WERI-Rb-1 (cell line): ENCODE measurements around the gene ARTN.

Experiments
- DNase-seq: peaks from one replicate; pipeline ENCODE4 v3.0.0-alpha.2; 2020
- H3K27ac ChIP-seq: fragments of 250-450 bp; sonication (Bioruptor Pico); 2 replicates; pipeline ENCODE4 v1.5.1; 2020; ENCODE audit warnings: mild to moderate bottlenecking, moderate library complexity
- H3K27me3 ChIP-seq: fragments of 250-450 bp; sonication (Bioruptor Pico); 2 replicates; pipeline ENCODE4 v1.5.1; 2021; ENCODE audit warnings: mild to moderate bottlenecking, low read depth, moderate library complexity; ENCODE audit not compliant: insufficient read depth, severe bottlenecking
- H3K36me3 ChIP-seq: fragments of 250-450 bp; sonication (Bioruptor Pico); 2 replicates; pipeline ENCODE4 v1.5.1; 2020; ENCODE audit warnings: mild to moderate bottlenecking, moderate library complexity
- H3K4me3 ChIP-seq: 2 replicates; pipeline ENCODE4 v1.5.1; 2011; ENCODE audit warnings: low read depth, mild to moderate bottlenecking, control low read depth, low read length
- H3K9me3 ChIP-seq: fragments of 250-450 bp; sonication (Bioruptor Pico); 2 replicates; pipeline ENCODE4 v1.5.1; 2021; ENCODE audit warnings: mild to moderate bottlenecking, moderate library complexity; ENCODE audit not compliant: severe bottlenecking
- TF ChIP-seq, protein P1 (sequence below): IDR thresholded peaks from 2 replicates; pipeline ENCODE4 v1.5.1; 2011; ENCODE audit warnings: low read depth, mild to moderate bottlenecking, control low read depth, inconsistent platforms, low read length

ARTN gene

DNA sequence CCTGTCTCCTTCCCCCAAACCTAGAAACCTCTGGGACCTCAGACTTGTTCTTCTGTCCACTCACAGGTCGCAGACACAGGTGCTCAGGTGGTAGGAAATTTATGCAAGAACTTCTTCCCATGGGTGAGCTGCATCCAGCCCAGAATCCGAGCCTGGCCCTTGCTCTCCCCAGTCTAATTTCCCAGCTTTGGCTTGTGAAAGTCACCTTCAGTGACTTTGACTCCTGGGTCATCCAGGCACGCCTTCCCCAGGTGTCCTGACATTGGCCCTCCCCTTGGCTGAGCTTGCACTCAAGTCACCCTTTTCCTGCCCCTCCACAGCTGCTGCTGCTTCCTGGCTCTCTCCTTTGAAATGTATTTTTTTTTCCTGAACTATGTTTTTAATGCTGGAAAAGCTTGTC, 19.8 kb downstream of the ARTN start:
- peak; percentile 38 for DNase-seq
- Histone ChIP-seq H3K27me3 (no peaks in the 10 kb centered on the region), H3K4me3 (peak overlapping the region; percentile 29), H3K9me3 (no peaks in the 10 kb centered on the region), H3K36me3 (peaks cover 39% of the 10 kb centered on the region), H3K27ac (peak overlapping the region; percentile 79)
- TF ChIP-seq, protein P1, sequence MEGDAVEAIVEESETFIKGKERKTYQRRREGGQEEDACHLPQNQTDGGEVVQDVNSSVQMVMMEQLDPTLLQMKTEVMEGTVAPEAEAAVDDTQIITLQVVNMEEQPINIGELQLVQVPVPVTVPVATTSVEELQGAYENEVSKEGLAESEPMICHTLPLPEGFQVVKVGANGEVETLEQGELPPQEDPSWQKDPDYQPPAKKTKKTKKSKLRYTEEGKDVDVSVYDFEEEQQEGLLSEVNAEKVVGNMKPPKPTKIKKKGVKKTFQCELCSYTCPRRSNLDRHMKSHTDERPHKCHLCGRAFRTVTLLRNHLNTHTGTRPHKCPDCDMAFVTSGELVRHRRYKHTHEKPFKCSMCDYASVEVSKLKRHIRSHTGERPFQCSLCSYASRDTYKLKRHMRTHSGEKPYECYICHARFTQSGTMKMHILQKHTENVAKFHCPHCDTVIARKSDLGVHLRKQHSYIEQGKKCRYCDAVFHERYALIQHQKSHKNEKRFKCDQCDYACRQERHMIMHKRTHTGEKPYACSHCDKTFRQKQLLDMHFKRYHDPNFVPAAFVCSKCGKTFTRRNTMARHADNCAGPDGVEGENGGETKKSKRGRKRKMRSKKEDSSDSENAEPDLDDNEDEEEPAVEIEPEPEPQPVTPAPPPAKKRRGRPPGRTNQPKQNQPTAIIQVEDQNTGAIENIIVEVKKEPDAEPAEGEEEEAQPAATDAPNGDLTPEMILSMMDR: no peak

DNA sequence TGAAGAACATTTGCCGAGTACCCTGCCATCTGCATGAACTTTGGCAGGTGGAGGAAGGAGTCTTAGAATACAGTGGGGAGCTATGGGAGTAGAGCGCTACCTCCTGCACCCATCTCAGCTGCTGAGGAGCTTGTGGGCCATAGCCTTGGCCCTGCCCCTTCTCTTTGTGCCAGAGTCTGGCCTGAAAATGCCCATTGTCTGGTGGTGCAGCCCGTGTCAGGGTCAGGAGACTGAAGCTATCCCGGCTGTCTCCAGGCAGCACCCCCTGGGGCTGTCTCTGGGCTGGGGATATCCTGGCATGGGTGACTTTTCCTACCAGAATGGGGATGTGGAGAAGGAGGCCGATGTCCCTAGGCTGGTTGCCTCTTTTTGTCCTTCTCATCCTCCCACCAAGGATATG, 20.4 kb downstream of the ARTN start:
- TF ChIP-seq, protein P1: no peak
- DNase-seq: no peak
- H3K9me3 ChIP-seq: no peaks in the 10 kb centered on the region
- H3K27ac ChIP-seq: peak overlapping the region; percentile 79
- peaks cover 46% of the 10 kb centered on the region for H3K36me3 ChIP-seq
- H3K27me3 ChIP-seq: no peaks in the 10 kb centered on the region
- no peak overlapping the region for H3K4me3 ChIP-seq

DNA sequence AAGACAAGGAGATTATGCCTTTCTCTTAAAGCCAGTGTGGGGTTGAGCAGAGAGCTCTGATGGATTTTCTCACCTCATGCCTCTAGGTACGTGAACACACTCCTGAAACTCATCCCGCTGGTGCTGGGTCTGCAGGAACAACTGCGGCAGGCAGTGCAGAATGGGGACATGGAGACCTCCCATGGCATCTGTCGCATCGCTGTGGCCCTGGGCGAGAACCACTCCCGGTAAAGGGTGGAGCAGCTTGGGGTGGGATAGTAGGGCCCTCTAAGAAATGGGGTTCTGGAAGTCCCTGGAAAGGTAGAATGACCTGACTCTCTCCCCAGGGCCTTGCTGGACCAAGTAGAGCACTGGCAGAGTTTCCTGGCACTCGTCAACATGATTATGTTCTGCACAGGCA, 22.6 kb downstream of the ARTN start:
- DNase-seq: no peak
- H3K4me3 ChIP-seq: no peak overlapping the region
- no peak overlapping the region for H3K27ac ChIP-seq
- H3K36me3 ChIP-seq: peaks cover 54% of the 10 kb centered on the region
- no peaks in the 10 kb centered on the region for H3K27me3 ChIP-seq
- H3K9me3 ChIP-seq: no peaks in the 10 kb centered on the region
- TF ChIP-seq, protein P1: no peak

DNA sequence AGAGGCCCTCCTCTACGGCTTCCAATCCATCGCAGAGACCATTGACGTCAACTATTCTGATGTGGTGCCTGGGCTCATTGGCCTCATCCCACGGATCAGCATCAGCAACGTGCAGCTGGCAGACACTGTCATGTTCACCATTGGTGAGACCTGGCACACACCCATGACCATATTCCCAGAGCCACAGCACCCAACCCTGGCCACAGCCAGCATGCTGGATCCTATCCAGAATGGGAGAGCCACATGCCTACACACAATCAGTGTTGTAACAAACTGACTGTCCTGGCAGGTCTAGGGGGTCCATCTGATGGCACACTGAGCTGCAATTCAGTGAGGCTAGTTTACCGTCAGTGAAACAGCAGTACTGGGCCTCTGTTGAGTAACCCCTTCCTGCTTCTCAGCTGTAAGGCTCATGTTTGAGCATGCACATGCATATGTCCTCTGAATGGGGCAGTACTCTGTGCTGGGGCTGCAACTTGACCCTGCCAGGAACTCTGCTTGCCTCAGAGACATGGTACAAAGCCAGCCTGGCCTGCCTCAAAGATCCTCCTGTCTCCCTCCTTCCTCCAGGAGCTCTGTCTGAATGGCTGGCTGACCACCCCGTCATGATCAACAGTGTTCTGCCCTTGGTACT, 23.9 kb downstream of the ARTN start:
- Histone ChIP-seq H3K36me3 (peaks cover 66% of the 10 kb centered on the region), H3K27me3 (no peaks in the 10 kb centered on the region), H3K9me3 (no peaks in the 10 kb centered on the region), H3K4me3 (no peak overlapping the region), H3K27ac (no peak overlapping the region)
- TF ChIP-seq, protein P1: no peak
- no peak for DNase-seq

DNA sequence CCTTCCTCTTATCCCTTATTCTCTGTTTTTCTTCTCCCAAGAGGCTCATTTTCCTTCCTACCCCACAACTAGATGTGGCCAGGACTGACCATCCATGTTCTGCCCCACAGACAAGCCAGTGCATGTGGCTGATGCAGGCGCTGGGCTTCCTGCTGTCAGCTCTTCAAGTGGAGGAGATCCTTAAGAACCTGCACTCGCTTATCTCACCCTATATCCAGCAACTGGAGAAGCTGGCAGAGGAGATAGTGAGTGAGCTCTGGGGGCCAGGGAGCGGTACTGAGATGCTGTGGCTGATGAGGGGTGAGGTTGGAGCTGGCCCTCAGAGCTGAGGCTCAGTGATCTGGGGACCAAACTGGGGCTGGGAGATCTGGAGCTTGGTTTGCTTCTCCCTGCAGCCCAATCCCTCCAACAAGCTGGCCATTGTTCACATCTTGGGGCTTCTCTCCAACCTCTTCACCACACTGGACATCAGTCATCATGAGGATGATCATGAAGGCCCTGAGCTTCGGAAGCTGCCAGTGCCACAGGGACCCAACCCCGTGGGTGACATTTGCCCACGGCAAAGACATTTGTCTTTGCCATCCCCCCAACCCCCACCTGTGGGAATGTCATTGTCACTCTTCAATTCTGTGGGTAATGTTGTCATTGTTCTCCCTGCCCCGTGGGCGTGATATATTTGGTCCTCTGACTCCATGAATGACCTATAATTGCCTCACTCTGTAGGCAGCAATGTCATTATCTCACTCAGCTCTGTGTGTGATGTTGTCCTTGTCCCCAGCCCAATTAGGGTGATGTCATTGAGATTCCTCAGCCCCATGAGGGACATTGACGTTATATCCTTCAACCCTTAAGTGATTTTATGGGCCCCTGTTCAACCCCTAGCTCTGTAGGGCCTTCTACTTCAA, 25.0 kb downstream of the ARTN start:
- DNase-seq: no peak

More for the DNA sequence above, 25.0 kb downstream of the ARTN start:
- Histone ChIP-seq H3K27ac (no peak overlapping the region), H3K9me3 (no peaks in the 10 kb centered on the region), H3K36me3 (peaks cover 74% of the 10 kb centered on the region), H3K4me3 (no peak overlapping the region), H3K27me3 (no peaks in the 10 kb centered on the region)
- TF ChIP-seq, protein P1: no peak
